ENCODE results near the gene AP1M2.
"Not testable (repeated sequence)": the region's sequence is repeated elsewhere in the genome, so short reads cannot be mapped to it uniquely, and the experiment has no call there.

DNA sequence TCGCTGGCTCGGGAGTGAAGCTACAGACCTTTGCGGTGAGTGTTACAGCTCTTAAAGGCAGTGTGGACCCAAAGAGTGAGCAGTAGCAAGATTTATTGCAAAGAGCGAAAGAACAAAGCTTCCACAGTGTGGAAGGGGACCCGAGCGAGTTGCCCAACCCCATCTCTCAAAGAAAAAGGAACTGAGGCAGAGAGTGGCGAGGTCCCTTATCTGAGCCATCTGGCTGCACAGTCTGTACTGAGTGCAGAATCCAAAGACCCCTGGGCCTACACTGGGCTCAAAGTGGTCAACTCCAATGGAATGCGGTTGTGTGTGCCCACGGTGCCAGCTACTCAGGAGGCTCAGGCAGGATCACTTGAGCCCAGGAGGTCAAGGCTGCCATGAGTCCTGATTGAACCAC, 48.1 kb downstream of the AP1M2 start:
- TF ChIP-seq, protein P1, sequence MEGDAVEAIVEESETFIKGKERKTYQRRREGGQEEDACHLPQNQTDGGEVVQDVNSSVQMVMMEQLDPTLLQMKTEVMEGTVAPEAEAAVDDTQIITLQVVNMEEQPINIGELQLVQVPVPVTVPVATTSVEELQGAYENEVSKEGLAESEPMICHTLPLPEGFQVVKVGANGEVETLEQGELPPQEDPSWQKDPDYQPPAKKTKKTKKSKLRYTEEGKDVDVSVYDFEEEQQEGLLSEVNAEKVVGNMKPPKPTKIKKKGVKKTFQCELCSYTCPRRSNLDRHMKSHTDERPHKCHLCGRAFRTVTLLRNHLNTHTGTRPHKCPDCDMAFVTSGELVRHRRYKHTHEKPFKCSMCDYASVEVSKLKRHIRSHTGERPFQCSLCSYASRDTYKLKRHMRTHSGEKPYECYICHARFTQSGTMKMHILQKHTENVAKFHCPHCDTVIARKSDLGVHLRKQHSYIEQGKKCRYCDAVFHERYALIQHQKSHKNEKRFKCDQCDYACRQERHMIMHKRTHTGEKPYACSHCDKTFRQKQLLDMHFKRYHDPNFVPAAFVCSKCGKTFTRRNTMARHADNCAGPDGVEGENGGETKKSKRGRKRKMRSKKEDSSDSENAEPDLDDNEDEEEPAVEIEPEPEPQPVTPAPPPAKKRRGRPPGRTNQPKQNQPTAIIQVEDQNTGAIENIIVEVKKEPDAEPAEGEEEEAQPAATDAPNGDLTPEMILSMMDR (IDR thresholded peaks at IDR 0.05 in 8 of 11, conservative IDR thresholded peaks at IDR 0.05 in 3 of 11), result not testable (repeated sequence)
- TF ChIP-seq POLR2AphosphoS5, POLR2A (IDR thresholded peaks at IDR 0.05): not testable (repeated sequence)
